HG03342 (cell line): ENCODE data around the gene RAB44.

Experiments
- ATAC-seq: cut with Tn5 transposase; IDR thresholded peaks from one replicate; pipeline ENCODE4 v1.9.1; 2021; ENCODE audit warnings: mild to moderate bottlenecking, moderate library complexity; ENCODE audit not compliant: unreplicated experiment

RAB44 gene

GRCh38 chr6:36666826-36667591 is 30.6 kb upstream of the RAB44 start:
- peak; percentile 60 for ATAC-seq

DNA sequence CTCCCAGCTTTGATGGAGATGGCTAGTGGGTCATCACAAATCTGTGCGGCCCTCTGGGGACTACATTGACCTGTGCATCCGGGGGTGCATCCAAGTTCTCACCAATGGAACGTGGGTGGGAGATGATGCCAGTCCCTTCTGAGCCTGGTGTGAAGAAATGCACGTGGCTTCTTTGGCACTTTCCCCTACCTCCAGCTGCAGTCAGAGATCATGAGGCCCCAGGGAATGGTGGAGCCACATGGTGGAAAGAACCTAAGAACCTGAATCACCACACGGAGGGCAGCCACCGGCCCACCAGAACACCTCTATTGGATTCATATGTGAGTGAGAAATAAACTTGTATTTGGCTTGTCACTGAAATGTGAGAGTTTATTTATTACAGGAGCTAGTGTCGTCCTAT is 29.0 kb upstream of the RAB44 start:
- ATAC-seq, result no peak

DNA sequence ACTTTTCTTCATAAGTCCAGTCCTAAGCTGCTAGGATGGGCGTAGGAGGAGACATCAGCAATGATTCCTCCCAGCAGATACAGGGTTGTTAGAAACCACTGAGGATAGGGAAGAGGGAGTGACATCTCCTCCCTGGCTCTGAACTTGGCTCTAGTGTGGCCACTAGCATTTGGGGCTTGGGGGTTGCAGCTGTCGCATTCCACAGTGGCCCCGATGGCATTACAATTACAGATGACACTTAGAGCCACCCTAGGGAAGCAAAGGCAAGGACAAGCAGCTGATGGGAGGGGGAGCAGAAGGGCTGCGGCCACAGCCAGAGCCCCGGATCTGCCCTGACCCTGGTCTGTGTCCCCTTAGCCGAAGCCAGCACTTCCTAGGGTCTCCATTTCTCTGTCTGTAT is 28.6 kb upstream of the RAB44 start:
- ATAC-seq, result no peak

DNA sequence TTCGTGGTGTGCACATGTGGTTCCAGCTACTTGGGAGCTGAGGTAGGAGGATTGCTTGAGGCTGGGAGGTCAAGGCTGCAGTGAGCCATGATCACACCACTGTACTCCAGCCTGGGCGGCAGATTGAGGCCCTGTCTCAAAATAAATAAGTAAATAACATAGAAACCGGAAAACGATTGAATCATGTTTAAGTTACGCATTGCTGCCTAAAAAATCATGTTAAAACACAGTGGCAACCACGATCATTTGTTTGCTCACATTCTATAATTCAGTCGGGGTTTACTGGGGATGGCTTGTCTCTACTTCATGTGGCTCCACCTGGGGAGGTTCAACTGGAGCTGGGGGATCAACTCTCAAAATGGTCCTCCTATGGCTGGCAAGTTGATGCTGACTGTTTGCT is 27.4 kb upstream of the RAB44 start:
- no peak for ATAC-seq

DNA sequence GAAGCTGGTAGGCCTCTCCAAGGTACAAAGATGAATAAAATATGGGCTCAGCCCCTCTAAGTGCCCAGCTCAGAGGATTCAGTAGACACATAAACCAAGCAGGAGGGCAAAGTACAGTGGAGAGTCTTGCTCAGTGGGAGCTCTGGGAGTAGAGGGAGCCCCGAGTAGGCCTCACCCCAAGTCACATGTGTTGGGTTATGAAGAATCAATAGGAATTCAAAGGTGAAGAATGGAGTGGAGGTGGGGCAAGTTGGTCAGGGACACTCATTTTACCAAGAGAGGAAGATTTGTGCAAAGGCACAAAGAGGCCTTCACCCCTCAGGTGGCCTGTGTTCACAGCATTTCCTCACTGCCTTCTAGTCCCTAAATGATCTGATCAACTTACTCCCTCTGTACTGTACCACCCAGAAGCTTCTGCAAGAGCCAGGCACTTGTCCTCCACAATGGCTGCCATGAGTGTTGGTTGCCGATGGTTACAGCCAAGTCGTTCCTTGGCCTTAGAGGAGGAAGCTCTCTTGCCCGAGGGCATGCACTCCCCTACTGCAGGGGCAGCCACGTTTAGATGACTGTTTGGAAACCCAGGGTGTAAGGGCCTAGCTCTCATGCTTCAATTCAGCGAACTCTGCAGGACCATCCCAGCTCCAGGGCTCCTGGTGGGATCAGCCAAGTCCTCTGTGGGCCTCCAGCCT is 25.8 kb upstream of the RAB44 start:
- no peak for ATAC-seq

DNA sequence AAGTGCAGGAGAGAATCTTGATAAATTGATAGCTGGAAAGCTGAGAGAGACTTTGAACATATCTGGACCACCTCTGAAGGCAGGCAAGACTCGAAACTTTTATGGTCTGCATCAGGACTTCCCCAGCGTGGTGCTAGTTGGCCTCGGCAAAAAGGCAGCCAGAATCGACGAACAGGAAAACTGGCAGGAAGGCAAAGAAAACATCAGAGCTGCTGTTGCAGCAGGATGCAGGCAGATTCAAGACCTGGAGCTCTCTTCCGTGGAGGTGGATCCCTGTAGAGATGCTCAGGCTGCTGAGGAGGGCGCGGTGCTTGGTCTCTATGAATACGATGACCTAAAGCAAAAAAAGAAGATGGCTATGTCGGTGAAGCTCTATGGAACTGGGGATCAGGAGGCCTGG is 23.7 kb upstream of the RAB44 start:
- ATAC-seq, result no peak

GRCh38 chr6:36674942-36675341 is 22.7 kb upstream of the RAB44 start:
- ATAC-seq, result no peak

- no peak for ATAC-seq
Observed at GRCh38 chr6:36676141-36677058, 21.2 kb upstream of the RAB44 start.

GRCh38 chr6:36677059-36677749 is 20.4 kb upstream of the RAB44 start:
- no peak for ATAC-seq

- no peak for ATAC-seq
Observed at GRCh38 chr6:36677753-36678487, 19.7 kb upstream of the RAB44 start.

GRCh38 chr6:36678488-36679042 is 19.1 kb upstream of the RAB44 start, which contains the start of gene CDKN1A:
TSS of gene CDKN1A (plus strand) at chr6:36678714. CDS start at chr6:36684102, 5,388 bp downstream.
- ATAC-seq, result peak; percentile 52

- no peak for ATAC-seq
Observed at GRCh38 chr6:36679043-36679833, 18.4 kb upstream of the RAB44 start.

DNA sequence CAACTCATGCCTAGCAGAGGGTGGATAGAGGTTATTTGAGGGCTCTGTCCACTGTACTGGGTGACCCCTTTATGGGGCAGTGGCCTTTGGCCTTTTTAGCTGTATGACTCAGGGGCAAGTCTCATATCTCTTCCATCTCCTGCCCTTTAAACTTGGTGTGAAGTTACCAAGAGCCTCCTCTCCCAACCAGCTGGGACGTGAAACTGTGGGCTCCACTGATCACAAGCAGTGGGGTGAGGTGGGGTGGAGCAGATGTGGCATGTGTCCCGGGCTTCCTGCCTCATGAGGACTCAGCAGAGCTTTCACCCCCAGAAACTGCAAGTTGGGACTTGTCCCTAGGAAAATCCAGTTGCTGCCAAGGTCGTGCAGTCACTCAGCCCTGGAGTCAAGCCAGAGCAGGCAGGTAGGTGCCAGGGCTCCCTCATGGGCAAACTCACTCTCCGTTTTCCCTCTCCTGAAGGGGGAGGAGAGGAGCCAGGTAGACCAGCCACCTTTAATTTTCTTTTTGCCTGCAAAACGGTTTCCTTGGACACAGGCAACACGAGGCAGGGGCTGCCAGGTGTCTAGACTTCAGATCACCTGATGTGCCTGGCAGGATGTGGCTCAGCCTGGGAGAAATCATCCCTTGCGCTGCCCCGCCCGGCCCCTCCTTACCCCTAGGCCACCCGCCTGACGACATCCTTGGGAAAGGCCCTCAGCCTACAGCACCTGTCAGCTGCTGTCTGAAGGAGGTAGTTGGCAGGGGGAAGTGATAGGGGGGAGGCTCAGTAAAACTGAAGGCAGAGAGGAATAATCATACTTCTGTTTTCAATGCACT is 15.1 kb upstream of the RAB44 start:
- ATAC-seq, result no peak

GRCh38 chr6:36683145-36683655 is 14.4 kb upstream of the RAB44 start:
- no peak for ATAC-seq

GRCh38 chr6:36683656-36684446 is 13.8 kb upstream of the RAB44 start:
- no peak for ATAC-seq

GRCh38 chr6:36684447-36684812 is 13.2 kb upstream of the RAB44 start:
- ATAC-seq, result no peak
